Mucosa of gallbladder (tissue), 1 donor: ENCODE data around the gene NWD2. TPM values are rescaled to one million over a fixed set of nuclear protein-coding genes. Genes with fewer than 3 reads are reported as not detected.
"Not testable (repeated sequence)": the region's sequence is repeated elsewhere in the genome, so short reads cannot be mapped to it uniquely, and the experiment has no call there.

Experiments
- DNase-seq: peaks from one replicate; pipeline ENCODE4 v3.0.0-alpha.2; 2020; ENCODE audit warnings: low spot score
- total RNA-seq: library from RNA; stranded (reverse); gene quantifications from one replicate; pipeline ENCODE4 v1.2.1, GENCODE V29; 2021
- donor health status: DM: no; HTN: no; CAD: no.

NWD2 gene
- total RNA-seq, 1 donor from 2014 or later: 0.09 TPM

DNA sequence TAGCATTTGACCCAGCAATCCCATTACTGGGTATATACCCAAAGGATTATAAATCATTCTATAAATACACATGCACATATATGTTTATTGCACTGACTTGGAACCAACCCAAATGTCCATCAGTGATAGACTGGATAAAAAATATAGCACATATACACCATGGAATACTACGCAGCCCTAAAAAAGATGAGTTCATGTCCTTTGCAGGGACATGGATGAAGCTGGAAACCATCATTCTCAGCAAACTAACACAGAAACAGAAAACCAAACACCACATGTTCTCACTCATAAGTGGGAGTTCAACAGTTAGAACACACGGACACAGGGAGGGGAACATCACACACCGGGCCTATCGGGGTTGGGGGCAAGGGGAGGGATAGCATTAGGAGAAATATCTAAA lies 250.8 kb downstream of the NWD2 start:
- not testable (repeated sequence) for DNase-seq
